NCI-H526 (cell line): ENCODE results near the gene LRTM1.

Experiments used
- DNase-seq, 2 experiments: peaks; one replicate each; lab custom pipeline; 2025; lab: John Stamatoyannopoulos, UW

The LRTM1 gene

DNA sequence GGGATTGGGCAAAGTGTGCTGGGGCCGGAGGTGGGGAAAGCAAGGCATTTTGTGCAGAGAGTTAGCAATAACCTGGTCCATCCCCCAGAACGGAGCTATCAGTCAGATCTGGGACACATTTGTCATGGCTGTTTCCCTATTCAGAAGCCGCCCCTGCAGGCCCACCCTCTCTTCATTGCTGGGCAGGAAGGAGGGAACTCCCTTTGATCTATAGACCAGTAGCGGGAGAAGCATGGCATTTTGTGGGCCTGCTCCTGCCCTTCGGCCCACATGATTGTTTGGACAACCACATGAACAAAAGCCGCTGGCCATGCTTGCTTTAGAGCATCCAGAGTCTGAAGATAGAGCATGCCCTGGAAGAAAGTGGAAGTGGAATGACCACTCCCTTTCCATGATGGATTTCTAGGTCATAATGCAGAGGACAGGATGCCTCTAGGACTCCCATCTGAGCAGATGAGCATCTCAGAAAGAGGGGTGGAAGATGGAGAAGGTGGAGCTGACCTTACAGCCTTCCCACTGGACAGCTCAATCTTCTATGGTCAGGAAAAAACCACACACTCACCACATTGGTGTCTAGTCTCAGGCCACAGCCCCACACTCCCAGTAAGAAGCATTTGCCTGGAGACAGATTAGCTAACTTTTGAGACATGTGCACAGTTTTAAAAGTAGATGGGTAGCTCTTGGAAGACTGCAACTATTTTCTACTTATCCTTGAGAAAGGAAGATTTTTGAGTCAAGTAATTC is 11.9 kb upstream of the LRTM1 start:
- DNase-seq, result no peak

DNA sequence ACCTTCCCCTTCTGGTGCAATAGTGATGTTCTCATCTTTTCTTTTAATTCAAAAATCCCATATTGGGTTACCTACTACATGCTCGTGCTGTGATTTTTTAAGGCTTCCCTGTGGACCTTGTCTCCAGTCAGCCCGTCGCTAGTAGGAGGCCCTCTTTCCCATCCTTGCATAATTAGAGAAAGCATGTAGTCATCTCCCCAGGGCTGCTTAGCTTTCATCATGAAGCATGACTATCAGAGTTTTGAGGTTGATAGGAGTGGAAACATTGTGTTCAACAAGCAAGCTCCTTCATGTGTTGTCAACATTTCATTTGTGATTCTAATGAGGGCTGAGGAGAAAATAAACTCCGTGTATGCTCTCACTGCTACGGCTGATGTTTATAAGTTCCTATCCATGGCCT is 8.7 kb upstream of the LRTM1 start:
- DNase-seq, result no peak

DNA sequence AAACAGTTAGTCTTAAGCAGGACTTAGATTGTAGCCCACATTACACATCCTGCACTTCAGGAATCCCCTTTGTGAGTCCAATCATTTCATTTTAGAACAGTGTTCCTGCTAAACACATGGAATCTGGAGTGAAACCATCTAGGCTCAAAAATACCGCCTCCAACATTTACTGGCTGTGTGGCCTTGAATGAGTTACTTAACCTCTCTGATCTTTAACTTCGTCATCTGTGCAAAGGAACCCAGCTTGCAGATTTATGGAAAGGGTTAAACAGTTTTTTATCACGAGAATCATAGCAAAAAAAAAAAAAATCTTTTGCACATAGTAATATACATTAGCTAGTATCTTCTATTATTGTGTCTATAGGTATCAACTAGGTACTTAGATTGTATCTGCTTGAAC is 8.0 kb upstream of the LRTM1 start:
- no peak for DNase-seq

GRCh38 chr3:54932606-54933005 is 4.7 kb upstream of the LRTM1 start:
- DNase-seq, result no peak

- DNase-seq, result no peak
Observed at GRCh38 chr3:54931182-54931581, 3.3 kb upstream of the LRTM1 start.

DNA sequence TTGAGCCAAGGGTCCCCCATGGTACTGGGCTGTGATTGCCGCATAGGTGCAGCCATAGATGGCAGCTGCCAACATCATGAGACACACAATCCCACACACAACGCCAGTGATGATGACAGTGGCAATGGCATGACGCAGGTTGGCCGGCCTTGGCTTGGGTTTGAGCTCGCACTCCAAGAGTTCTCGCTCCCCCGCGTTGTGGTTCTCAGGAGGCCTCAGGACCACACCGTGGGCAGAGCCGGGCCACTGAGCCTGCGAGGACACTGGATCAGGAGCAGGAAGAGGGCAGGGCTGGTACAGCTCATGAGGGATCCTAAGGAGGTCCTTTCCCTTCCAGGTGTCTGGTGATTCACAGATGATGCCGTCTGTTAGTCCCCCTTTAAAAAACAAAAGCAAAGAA is 9.3 kb downstream of the LRTM1 start:
- no peak for DNase-seq

DNA sequence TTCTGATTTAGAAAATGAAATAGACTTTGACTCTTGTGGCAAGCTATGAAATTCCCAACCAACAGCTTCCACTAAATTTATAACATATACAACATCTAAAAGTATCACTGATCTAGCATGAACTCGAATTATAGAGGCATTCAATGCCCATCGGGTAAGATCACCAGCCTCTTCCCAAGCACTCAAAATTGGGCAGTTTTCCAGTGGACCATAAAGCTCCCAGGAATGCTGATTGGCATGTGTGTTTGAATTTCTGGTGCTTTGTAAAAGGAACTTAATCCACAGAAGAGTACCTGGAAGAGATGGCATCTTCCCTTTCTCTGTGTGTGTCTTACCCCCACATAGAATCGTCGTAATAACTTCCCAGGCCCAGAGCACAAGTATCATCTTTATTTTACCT is 10.0 kb downstream of the LRTM1 start:
- no peak for DNase-seq

DNA sequence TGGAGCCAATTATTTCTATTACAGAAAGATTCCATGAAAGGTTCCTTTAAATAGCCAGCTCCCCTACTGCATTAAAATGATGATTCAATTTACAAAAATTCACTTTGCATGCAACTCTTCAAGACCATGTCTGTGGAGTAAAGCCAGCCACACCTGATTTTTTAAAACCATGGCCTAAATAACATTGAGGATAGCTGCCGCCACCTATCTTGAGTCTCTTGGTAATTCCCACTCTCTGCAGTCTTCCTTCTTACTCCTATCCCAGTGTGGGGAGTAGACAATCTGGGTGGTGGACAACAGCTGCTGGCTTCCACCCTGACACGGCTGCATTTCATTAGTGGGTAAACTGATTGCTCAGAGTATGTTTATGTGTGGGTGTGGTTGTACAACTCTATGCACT is 10.7 kb downstream of the LRTM1 start:
- DNase-seq, result no peak

GRCh38 chr3:54916732-54917131 is 11.1 kb downstream of the LRTM1 start:
- DNase-seq, result no peak

- no peak for DNase-seq
Observed at GRCh38 chr3:54915976-54916375, 11.9 kb downstream of the LRTM1 start.

DNA sequence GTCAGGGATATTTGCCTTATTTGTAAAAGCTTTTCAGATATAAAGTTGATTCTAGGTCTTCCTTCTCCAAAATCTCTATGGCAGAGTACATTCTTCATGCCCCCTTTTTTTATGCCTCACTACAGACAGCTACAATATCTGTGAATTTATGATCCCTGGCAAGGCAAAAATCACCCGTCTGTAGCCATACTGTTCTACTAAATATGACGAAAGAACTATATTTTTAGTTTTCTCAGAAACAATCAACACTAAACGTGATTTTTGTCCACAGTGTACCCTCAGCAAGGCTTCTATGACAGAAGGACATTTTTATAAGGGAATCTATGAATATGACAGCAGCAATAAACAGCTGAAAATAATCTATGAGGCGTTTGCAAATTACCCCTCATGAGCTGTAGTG is 12.7 kb downstream of the LRTM1 start:
- DNase-seq, result no peak

GRCh38 chr3:54914180-54914579 is 13.7 kb downstream of the LRTM1 start:
- no peak for DNase-seq

DNA sequence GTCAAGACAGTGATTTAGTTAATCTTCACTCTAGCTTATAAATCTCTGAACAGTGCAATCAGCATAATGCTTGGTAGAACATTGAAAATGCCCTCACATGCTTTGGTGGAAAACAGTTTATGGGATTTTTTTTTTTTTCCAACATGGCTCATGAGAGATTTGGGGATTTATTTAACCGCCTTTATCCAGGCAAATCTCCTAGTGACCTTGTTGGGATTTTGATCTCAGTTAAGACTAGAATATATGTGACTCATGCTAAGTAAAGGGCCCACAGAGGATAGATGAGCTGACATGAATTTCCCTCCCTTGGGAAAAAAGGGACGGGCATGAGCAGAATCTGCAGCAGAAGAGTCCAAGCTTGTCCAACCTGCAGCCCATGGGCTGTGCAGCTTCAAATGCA is 18.7 kb downstream of the LRTM1 start:
- DNase-seq, result no peak

DNA sequence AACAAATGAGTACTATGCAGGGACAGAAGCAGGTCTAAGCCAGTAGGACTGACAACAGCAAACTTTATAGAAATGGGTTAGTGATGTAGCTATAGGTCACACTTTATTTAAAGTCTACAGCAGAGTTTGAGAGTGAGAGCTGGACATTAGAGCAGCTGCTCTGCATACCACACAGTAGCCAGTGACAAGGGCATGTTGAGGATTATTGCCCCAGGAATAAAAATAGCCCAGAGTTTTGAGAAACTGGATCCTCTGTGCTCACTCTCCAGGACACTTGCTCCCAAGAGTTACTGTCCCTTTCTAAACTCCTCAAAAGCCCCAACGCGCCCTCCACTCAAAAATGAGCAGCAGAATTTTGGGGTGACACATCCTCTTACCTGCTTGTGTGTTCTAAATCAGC is 21.1 kb downstream of the LRTM1 start:
- DNase-seq, result no peak

- no peak for DNase-seq
Observed at GRCh38 chr3:54905920-54906319, 21.9 kb downstream of the LRTM1 start.

DNA sequence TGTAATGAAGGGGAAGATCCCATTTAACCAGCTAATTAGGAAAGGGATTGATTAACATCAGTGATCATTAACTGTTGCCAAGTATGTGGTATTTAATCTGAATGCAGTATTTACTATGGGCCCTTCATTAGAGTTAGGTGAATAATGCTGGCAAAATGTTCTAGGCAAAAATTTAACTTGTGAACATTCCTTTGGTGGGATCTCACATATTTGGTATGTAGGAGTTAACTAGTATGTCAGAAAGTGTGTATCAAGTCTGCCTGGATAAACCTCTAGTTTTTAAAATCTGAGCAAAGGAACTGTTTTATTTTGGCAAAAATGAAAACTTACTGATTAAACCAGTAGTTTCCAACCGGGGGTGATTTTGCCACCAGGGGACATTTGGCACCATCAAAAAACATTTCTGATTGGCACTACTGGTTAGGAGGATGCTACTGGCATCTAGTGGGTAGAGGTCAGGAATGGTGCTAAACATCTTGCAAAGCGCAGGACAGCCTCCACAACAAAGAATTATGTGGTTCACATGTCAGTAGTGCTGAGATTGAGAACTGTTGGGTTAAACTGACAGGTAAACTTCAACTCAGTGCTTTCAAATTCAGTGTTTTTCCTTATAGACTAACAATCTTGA is 22.5 kb downstream of the LRTM1 start:
- no peak for DNase-seq

DNA sequence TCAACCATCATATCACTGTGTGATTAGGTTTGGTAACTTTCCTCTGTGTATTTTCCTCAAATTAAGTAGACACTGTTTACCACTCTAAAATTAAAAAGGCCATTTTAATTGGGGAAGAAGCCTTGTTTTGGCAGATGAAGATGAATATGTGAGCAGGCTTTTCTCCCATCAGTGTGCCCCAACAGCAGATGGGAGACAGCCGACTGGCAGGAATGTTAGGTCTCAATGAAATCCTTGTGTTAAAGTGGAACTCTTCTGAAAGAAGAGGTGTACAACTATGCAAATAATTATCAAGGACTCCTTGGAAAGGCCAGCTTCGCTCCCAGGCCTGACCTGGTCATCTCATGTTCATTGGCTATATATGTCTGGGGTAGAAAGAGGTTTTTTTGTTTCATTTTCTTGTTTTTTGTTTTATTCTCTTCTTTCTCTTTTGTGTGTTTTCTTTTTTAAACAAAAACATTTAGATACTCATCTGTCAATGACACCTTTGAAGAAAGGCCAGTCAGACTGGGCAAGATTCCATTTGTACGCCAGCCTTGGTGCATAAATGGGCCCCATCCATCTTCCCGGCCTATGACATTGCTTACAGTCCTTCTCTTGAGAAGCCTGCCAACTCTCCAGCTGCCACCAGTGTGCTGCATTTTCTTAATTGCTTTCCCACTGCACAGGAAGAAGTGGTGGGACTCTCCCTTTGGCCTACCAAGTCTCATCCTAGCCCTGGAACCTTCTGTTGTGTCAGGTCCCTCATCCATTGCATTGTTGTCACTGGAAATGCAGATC is 25.8 kb downstream of the LRTM1 start:
- no peak for DNase-seq

DNA sequence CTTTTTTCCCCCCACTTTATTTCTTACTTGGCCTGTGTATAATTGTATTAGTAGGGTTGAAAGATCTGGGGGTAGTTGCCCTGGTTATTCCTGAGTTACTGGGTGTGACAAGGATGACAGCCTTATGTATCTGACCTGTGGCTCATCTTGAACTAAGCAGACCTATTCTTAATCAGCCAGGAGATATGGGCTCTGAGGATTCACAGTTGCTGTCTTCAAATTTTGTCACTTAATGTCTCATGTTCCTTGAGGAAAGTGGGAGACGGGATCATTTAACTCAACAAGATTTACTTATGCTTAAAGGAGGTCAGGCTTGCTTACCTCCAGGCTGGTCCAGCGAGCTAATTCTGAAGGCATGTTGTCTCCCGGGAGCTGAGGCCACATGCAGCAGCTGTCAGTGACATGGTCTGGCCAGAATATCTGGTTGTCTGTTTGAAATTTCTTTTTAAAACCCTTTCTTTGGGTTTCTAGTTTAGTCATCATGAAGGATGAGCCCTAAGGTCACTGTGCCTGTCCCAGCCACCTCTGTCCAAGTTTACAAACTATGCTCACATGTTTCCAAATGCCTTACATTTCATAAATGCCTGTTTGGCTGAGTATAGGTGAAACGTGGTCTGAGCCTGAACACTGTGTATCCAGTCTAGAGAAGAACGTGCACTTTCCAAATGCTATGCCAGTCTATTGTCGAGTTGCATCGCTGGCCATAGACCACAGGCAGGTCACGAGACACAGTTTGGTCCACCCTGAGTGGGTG is 26.8 kb downstream of the LRTM1 start:
- no peak for DNase-seq

DNA sequence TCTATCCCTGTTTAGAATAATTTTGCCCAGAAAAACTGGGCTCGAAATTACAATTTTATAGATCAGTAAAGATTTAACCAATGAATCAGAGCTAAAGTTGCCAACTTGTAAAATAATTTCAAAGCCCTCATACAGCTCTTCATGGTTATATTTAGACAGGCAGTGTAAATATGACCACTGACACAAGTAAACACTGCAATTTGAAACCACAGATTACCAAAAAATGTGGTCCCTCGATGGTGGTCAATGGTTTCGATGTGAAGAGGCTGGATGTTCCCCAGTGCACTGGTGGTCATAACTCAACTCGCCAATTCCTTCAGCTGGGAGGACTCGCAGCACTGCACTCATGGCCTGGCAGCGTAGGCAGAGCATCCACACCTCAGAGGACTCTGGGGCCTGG is 28.6 kb downstream of the LRTM1 start:
- DNase-seq, result no peak

DNA sequence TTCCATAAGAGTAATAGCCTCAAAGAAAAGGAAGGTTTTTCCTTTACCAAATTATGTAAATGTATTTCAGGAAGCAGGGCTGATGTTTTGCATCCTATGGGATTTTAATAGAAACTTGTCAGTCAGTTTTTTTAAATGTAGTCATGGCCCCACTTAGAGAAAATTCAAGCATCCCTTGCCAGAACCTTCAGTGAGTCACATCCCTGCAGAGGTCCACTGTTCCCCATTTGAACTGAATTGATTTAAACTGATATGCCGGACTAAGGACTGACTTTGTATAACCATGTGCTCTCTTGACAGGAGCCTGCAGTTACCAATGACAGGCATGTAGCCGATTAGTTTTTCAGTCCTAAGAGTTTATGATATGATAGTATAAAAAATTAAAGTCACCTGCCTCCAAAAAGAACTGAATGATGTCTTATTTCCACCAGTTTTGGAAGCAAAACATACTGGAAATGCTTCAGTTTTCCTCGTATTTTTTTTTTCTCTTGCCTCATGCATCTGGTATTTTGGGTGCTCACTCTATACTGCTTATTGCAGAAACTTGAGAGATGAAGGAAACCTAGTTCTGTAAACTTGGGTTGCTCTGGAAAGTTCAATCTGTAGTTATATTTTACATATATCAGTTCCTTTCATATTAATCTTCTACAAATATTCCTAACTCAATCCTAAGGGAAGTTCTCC is 30.7 kb downstream of the LRTM1 start:
- no peak for DNase-seq

GRCh38 chr3:54895613-54896012 is 32.2 kb downstream of the LRTM1 start:
- DNase-seq, result no peak

DNA sequence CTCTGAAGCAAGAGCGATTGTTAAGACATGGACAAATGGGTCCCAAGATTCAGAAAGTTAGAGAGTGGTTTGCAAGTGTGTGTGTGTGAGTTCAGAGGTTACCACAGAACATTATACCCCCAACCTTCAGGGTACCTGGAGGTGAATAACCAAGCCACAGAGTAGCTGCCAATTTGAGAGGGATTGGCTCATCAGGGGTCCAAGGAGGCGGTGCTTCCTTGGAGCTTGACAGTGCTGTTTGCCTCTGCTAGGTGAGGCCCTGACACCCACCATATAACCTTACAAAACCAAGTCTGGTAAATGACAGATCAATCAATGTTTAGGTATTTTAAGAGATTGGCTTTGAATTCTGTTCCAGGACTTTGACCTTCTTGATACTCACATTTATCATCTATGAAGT is 35.7 kb downstream of the LRTM1 start:
- no peak for DNase-seq
